ENCODE results near the gene HERC6.
"Not testable (repeated sequence)": the region's sequence is repeated elsewhere in the genome, so short reads cannot be mapped to it uniquely, and the experiment has no call there.

Gene HERC6

GRCh38 chr4:88378691-88379559 lies at the start of gene HERC6:
Gene HERC6 (plus strand): TSS chr4:88378852. CDS start chr4:88378922, 70 bp downstream.
- DNase-seq, result peak; percentile 97

- DNase-seq, result no peak
Measured at GRCh38 chr4:88333741-88334405, 44.8 kb upstream of the HERC6 start.

- DNase-seq, result no peak
Measured at GRCh38 chr4:88335092-88335665, 43.5 kb upstream of the HERC6 start.

DNA sequence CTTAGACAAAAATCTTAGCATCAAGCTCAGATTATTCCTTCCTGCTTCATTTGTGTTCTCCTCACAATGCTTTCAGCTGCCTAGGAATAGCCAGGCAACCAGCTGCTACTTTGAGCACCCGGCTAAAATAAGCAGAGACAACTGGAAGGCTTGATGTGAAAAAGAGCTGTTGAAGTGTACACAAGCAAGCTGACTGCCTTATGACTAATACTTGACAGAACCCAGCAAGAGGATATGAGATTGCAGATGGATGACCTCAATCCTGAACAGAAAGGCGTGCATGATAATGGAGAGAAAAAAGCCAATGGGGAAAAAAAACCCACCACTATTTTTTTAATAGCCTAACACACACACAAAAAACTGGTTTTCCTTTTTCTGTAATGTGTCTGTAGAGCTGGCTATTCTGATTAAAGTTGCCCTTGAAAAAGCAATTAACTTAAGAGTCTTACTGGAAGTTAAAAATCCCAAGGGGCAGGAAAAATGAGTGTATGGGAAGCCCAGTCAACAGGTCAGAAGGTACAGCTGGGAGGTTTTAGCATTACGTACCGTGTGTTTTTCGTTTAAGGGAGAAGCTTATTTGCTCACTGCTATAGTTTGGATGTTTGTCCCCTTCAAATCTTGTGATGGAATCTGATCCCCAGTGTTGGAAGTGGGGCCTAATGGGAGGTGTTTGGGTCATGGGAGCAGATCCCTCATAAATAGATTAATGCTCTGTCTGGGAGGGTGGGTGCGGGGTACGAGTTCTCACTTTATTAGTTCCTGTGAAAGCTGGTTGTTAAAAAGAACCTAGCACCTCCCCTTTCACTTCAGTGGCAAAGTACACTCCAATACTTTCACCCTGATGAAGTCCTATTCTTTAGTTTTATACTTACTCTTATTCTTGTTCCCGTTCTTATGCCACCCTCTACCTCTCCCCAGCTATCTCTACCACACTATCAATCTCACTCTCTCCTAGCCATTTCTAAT lies 37.1 kb upstream of the HERC6 start:
- peak; percentile 21 for DNase-seq

DNA sequence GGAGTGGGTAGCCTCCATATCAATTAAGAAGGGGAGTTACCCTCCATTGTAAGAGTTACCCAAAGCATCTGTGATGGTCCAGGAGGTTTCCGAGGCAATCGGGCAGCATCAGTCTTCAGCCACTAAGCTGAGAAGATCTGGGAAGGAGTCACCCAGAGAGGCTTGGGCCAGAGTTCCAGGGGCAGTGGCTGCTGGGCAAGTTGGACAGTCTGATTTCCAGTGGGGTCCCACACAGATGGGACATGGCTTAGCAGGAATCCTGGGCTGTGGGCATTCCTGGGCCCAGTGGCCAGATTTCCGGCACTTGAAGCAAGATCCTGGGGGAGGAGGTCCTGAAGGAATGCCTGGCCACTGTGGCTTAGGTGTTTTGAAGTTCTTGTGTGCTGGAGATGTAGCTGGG lies 31.8 kb upstream of the HERC6 start:
- DNase-seq, result not testable (repeated sequence)

DNA sequence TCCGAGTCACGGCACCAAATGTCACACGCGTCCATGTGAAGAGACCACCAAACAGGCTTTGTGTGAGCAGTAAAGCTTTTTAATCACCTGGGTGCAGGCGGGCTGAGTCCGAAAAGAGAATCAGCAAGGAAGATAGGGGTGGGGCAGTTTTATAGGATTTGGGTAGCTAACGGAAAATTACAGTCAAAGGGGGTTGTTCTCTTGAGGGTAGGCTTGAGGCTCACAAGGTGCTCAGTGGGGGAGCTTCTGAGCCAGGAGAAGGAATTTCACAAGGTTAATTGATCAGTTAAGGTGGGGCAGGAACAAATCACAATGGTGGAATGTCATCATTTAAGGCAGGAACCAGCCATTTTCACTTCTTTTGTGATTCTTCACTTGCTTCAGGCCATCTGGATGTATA lies 29.9 kb upstream of the HERC6 start:
- not testable (repeated sequence) for DNase-seq

- DNase-seq, result peak; percentile 9
Measured at GRCh38 chr4:88350786-88351185, 27.9 kb upstream of the HERC6 start.

GRCh38 chr4:88352062-88352740 lies 26.5 kb upstream of the HERC6 start:
- DNase-seq, result no peak

DNA sequence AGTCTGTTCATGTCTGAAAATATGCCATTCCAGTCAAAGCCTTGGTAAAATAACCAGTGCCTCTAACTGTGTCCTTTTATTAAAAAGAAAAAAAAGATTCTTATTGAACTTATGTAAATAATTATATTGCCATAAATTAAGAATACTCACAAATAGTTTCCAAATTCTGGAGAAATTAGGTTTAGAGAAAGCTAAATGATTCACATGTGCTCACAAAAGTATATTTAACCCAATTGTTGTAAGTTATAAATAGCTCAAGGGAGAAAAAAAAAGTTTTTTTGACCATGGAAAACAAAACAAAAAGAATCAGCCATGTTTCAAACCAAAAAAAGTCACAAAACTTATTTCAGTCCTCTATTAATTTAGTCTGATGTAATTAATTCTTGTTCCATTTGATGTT lies 25.3 kb upstream of the HERC6 start:
- no peak for DNase-seq

DNA sequence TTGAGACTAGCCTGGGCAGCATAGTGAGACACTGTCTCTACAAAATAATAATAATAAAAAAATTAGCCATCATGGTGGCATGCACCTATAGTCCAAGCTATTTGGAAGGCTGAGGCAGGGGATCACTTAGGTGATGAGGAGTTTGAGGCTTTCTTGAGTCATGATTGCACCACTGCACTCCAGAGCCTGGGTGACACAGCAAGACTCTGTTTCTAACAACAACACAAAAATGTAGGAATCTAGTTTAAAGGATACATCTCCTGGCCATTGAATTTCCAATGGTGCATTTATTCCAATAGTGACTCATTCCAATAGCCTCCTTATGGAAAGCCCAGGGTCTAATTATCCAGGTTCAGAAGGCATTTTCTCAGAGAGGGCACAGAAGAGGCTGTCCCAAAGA lies 21.9 kb upstream of the HERC6 start:
- DNase-seq, result no peak

DNA sequence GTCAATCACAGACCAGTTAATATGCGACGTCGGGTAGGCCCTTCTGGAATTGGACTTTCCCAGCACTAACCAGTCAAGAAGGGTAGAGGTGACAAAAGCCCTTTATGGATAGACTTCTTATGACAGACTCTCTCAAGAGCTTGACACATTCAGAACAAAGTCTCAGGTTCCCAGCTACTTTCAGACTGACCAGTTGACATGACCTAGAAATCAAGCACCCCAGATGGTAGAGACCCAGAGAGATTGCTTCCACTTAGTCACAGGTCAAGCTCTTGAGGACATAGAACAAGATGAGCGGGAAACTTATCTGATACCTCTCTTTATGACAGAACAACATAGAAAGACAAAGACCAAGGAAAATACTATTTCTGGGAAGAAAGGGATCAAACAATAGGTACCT lies 21.4 kb upstream of the HERC6 start:
- no peak for DNase-seq

GRCh38 chr4:88359558-88359957 lies 19.1 kb upstream of the HERC6 start:
- DNase-seq, result no peak

GRCh38 chr4:88360256-88360655 lies 18.4 kb upstream of the HERC6 start:
- no peak for DNase-seq

- DNase-seq, result no peak
Measured at GRCh38 chr4:88360791-88361190, 17.9 kb upstream of the HERC6 start.

GRCh38 chr4:88361217-88361773 lies 17.4 kb upstream of the HERC6 start:
- DNase-seq, result not testable (repeated sequence)

GRCh38 chr4:88366460-88366859 lies 12.2 kb upstream of the HERC6 start:
- DNase-seq, result no peak

- DNase-seq, result no peak
Measured at GRCh38 chr4:88367826-88368225, 10.8 kb upstream of the HERC6 start.

DNA sequence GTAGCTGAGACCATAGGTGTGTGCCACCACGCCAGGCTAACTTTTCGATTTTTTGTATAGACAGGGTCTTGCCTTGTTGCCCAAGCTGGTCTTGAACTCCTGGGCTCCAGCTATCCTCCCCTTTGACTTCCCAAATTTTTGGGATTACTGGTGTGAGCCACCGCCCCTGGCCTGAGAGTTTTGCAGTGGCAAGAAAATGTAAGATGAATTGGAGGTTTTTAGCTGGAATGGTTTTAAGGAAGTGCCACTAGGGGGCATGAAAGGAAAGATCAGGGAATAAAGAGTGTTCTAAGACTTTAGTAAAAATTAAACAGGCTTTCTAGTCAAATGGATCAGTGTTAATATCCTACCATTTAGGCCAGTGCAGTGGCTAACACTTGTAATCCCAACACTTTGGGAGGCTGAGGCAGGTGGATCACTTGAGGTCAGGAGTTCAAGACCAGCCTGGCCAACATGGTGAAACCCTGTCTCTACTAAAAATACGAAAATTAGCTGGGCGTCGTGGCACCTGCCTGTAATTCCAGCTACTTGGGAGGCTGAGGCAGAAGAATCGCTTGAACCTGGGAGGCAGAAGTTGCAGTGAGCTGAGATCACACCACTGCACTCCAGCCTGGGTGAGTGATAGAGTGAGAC lies 9.4 kb upstream of the HERC6 start:
- peak; percentile 79 for DNase-seq

DNA sequence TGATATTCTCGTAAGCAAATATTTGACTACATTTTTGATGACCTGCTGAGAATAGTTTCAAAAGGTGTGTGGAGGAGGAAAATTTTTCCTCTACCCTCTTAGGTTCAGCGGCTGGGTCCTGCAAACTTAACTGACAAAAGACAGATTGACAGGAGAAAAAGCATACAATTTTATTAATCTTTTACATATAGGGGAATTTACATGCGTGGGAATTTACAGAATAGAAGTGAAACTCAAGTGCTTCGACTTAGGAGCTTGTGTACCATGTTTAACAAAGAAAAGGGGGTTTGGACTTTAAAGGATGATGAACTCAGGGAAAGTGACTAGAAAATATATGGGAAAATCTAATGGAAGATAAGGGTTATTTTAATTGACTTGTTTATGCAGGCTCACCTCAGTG lies 2.5 kb downstream of the HERC6 start:
- DNase-seq, result no peak

- peak; percentile 17 for DNase-seq
Measured at GRCh38 chr4:88382621-88383020, 4.0 kb downstream of the HERC6 start.

DNA sequence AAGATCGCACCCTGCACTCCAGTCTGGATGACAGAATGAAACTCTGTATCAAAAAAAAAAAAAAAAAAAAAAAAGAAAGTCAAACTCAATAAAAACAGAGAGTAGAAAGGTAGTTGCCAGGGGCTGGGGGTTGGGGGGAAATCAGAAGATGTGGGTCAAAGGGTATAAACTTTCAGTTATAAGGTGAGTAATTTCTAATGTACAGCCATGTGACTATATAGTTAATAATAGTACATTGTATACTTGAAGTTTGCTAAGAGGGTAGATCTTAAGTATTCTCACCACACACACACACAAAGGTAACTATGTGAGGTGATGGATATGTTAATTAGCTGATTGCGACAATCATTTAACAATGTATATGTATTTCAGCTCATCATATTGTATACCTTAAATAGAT lies 11.5 kb downstream of the HERC6 start:
- DNase-seq, result no peak
